OCI-LY7 (cell line): ENCODE results near the gene MORN1. TPM values are rescaled to one million over a fixed set of nuclear protein-coding genes. Genes with fewer than 3 reads are reported as not detected.

ENCODE experiments used
- BruUV-seq: library from RNA; stranded (reverse); fragments of 400-500 nt; replicated peaks from 2 replicates; lab custom pipeline; 2021; lab: Mats Ljungman, UMichigan
- CTCF ChIA-PET: fragments of 300-600 bp; sonication (Branson Sonifier 250); formaldehyde crosslinking; loops from one replicate; lab custom pipeline; 2022; ENCODE audit warnings: antibody characterized with exemption; ENCODE audit not compliant: unreplicated experiment; lab: Charles Lee
- POLR2A ChIA-PET: fragments of 300-600 bp; sonication (Branson Sonifier 250); formaldehyde crosslinking; loops from one replicate; lab custom pipeline; 2022; ENCODE audit warnings: antibody characterized with exemption; lab: Charles Lee
- DNase-seq: peaks from one replicate; pipeline ENCODE4 v3.0.0-alpha.2; 2015; ENCODE audit warnings: low spot score
- H2AFZ ChIP-seq: fragments of 200-600 bp; sonication (generic), shearing (Covaris generic); 2 replicates; pipeline ENCODE4 v1.6.1; 2014; ENCODE audit warnings: mild to moderate bottlenecking, antibody characterized with exemption, low read length, moderate library complexity
- H3K27ac ChIP-seq: fragments of 200-600 bp; sonication (generic); 2 replicates; pipeline ENCODE4 v1.5.1; 2014; ENCODE audit warnings: mixed run types, low read depth, mild to moderate bottlenecking, moderate library complexity, low read length, inconsistent platforms; ENCODE audit not compliant: poor library complexity, severe bottlenecking
- H3K36me3 ChIP-seq: fragments of 200-600 bp; sonication (generic); 2 replicates; pipeline ENCODE4 v1.6.1; 2014; ENCODE audit warnings: mild to moderate bottlenecking, antibody characterized with exemption, low read length, moderate library complexity, mixed read lengths; ENCODE audit not compliant: insufficient read depth
- H3K4me1 ChIP-seq: fragments of 200-600 bp; sonication (generic); 2 replicates; pipeline ENCODE4 v1.5.1; 2014; ENCODE audit warnings: mild to moderate bottlenecking, low read length; ENCODE audit not compliant: insufficient read depth, poor library complexity, severe bottlenecking
- H3K4me2 ChIP-seq: fragments of 200-600 bp; sonication (generic); 2 replicates; pipeline ENCODE4 v1.6.1; 2014; ENCODE audit warnings: mild to moderate bottlenecking, low read length
- H3K4me3 ChIP-seq: fragments of 200-600 bp; sonication (generic); 2 replicates; pipeline ENCODE4 v1.5.1; 2014; ENCODE audit warnings: mild to moderate bottlenecking, low read depth, low read length; ENCODE audit not compliant: poor library complexity, severe bottlenecking
- H3K79me2 ChIP-seq: fragments of 200-600 bp; sonication (generic); 2 replicates; pipeline ENCODE4 v1.6.1; 2016; ENCODE audit warnings: low read depth, mild to moderate bottlenecking, low read length, moderate library complexity, mixed read lengths; ENCODE audit not compliant: insufficient read depth
- H3K9me2 ChIP-seq: fragments of 200-600 bp; sonication (generic); 2 replicates; pipeline ENCODE4 v1.6.1; 2016; ENCODE audit warnings: mild to moderate bottlenecking, low read length, mixed read lengths; ENCODE audit not compliant: insufficient read depth
- H3K9me3 ChIP-seq: fragments of 200-600 bp; sonication (generic); 2 replicates; pipeline ENCODE4 v1.6.1; 2014; ENCODE audit warnings: mild to moderate bottlenecking, mixed run types, low read length, mixed read lengths
- H4K20me1 ChIP-seq: fragments of 200-600 bp; sonication (generic); 2 replicates; pipeline ENCODE4 v1.6.1; 2014; ENCODE audit warnings: mild to moderate bottlenecking, antibody characterized with exemption, low read length, moderate library complexity, mixed read lengths; ENCODE audit not compliant: insufficient read depth
- EZH2phosphoT487 ChIP-seq: fragments of 200-600 bp; sonication (generic); IDR thresholded peaks from 2 replicates; pipeline ENCODE4 v1.6.1; 2018; ENCODE audit warnings: low read depth, borderline replicate concordance, mild to moderate bottlenecking, mixed run types, antibody characterized with exemption, low read length, moderate library complexity, mixed read lengths
- intact Hi-C: fragments of 100-400 bp; cut with micrococcal nuclease; formaldehyde crosslinking; loops from one replicate; pipeline ENCODE4 v1.10.0; 2022; ENCODE audit not compliant: unreplicated experiment
- total RNA-seq, 2 experiments: library from RNA; depleted of rRNA in 1 of 2; stranded (reverse); fragments of >200 nt in 1 of 2; shearing (Covaris generic) in 1 of 2; gene quantifications; 2 replicates each; pipeline ENCODE4 v1.2.3, GENCODE V29; 2014 to 2022
- TF ChIP-seq, protein P1 (sequence below): fragments of 200-600 bp; sonication (generic); conservative IDR thresholded peaks from 2 replicates; pipeline ENCODE4 v1.5.1; 2014; ENCODE audit warnings: mild to moderate bottlenecking, antibody characterized with exemption, low read length, moderate library complexity, mixed read lengths

MORN1 gene
- total RNA-seq, 2 experiments from 2014 or later: 13.1 to 29.7 TPM

DNA sequence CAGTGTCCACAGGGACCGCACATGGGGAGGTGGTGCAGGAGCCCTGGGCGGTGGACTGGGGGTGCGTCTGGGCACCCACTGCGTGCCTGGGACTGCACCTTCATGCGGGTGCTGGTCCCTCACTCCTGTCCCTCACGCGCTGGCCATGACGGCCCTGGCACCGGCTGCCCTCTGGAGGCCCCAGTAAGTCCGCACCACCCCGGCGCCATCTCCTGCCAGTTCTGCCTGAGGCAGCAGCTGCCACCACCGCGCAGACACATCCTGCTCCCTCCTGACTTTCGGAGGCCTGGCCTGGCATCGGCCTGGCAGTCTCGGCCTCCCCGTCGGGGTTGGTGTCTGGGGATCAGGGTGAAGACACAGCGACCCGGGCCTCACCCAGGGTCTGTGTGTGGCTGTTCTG, 64.8 kb downstream of the MORN1 start:
- Histone ChIP-seq H3K79me2 (no peaks in the 10 kb centered on the region), H4K20me1 (no peaks in the 10 kb centered on the region), H3K27ac (no peak overlapping the region), H3K9me3 (no peaks in the 10 kb centered on the region), H3K9me2 (no peaks in the 10 kb centered on the region), H2AFZ (no peak overlapping the region), H3K36me3 (no peaks in the 10 kb centered on the region), H3K4me1 (no peaks in the 10 kb centered on the region), H3K4me3 (no peak overlapping the region), H3K4me2 (no peak overlapping the region)
- DNase-seq: no peak
- no TSS peak for BruUV-seq
- ChIA-PET POLR2A (no interaction called here), CTCF (no interaction called here)
- intact Hi-C loops: no loop called here
- no peak for TF ChIP-seq EZH2phosphoT487
- TF ChIP-seq, protein P1, sequence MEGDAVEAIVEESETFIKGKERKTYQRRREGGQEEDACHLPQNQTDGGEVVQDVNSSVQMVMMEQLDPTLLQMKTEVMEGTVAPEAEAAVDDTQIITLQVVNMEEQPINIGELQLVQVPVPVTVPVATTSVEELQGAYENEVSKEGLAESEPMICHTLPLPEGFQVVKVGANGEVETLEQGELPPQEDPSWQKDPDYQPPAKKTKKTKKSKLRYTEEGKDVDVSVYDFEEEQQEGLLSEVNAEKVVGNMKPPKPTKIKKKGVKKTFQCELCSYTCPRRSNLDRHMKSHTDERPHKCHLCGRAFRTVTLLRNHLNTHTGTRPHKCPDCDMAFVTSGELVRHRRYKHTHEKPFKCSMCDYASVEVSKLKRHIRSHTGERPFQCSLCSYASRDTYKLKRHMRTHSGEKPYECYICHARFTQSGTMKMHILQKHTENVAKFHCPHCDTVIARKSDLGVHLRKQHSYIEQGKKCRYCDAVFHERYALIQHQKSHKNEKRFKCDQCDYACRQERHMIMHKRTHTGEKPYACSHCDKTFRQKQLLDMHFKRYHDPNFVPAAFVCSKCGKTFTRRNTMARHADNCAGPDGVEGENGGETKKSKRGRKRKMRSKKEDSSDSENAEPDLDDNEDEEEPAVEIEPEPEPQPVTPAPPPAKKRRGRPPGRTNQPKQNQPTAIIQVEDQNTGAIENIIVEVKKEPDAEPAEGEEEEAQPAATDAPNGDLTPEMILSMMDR: no peak

DNA sequence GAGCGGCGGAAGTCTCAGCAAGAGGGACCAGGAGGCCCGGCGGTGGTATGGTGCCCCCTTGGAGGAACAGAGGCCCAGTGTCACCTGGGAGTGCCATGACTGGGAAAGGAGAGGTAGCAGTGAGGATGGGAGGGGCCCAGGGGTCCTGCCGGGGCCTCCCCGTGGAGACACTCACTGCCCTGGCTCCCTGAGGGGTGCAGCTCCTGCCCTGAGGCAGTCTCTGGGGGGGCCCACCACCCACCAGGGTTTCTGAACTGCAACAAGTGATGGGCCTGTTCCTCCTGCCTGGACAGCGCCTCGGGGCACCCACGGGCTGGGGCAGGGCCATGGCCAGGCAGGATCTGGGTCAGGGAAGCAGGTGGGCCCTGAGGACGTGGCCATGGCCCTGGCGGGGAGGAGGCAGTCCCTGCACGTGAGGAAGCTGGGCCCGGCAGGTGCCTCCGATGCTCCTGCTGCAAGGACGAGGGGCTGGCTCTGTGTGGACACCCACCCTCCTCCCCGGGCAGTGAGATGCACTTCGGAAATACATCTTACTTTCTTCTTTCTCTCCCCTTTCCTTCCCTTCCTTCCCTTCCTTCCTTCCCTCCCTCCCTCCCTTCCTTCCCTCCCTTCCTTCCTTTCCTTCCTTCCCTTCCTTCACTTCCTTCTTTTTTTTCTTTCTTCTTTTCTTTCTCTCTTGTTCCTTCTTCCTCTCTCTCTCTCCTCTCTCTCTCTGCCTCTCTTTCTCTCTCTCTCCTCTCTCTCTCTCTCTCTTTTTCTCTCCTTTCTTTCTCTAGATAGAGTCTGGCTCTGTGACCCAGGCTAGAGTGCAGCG, 66.6 kb downstream of the MORN1 start:
- POLR2A ChIA-PET: no interaction called here
- no peaks in the 10 kb centered on the region for H3K79me2 ChIP-seq
- TF ChIP-seq, protein P1: no peak
- H3K4me1 ChIP-seq: no peaks in the 10 kb centered on the region
- H3K27ac ChIP-seq: no peak overlapping the region
- no peaks in the 10 kb centered on the region for H4K20me1 ChIP-seq
- H3K9me2 ChIP-seq: no peaks in the 10 kb centered on the region
- no peaks in the 10 kb centered on the region for H3K36me3 ChIP-seq
- CTCF ChIA-PET: no interaction called here
- no peak overlapping the region for H3K4me3 ChIP-seq
- DNase-seq: no peak
- no TSS peak for BruUV-seq
- no peaks in the 10 kb centered on the region for H3K9me3 ChIP-seq
- intact Hi-C loops: no loop called here
- no peak overlapping the region for H3K4me2 ChIP-seq
- H2AFZ ChIP-seq: no peak overlapping the region

- Histone ChIP-seq H3K9me3 (no peaks in the 10 kb centered on the region), H3K79me2 (no peaks in the 10 kb centered on the region), H3K4me3 (no peak overlapping the region), H3K36me3 (no peaks in the 10 kb centered on the region), H3K27ac (no peak overlapping the region), H4K20me1 (no peaks in the 10 kb centered on the region), H3K9me2 (no peaks in the 10 kb centered on the region), H2AFZ (no peak overlapping the region), H3K4me2 (no peak overlapping the region), H3K4me1 (no peaks in the 10 kb centered on the region)
- no peak for DNase-seq
- intact Hi-C loops: no loop called here
- CTCF ChIA-PET: no interaction called here
- BruUV-seq: no TSS peak
- POLR2A ChIA-PET: no interaction called here
- TF ChIP-seq, protein P1: no peak
- TF ChIP-seq EZH2phosphoT487: no peak
Observed at GRCh38 chr1:2323451-2323974, 67.8 kb downstream of the MORN1 start.
